H1 (cell line): ENCODE data around the gene FNDC11. TPM values are rescaled to one million over a fixed set of nuclear protein-coding genes. Genes with fewer than 3 reads are reported as not detected.
A peak's percentile ranks its signal among the peaks of the same experiment; 100 is the strongest.

ENCODE experiments used
- CTCF ChIA-PET: fragments of 300-600 bp; sonication (Branson Sonifier 250); formaldehyde crosslinking; loops from one replicate; lab custom pipeline; 2021; ENCODE audit not compliant: partially characterized antibody; lab: Charles Lee
- POLR2A ChIA-PET: fragments of 300-600 bp; sonication (Branson Sonifier 250); formaldehyde crosslinking; loops from one replicate; lab custom pipeline; 2021; ENCODE audit warnings: inconsistent platforms; ENCODE audit not compliant: partially characterized antibody; lab: Charles Lee
- DNase-seq, 2 experiments: peaks; one replicate each; pipeline versions ENCODE4 v3.0.0 to v3.0.0-alpha.2; 2010 to 2022; ENCODE audit warnings: low spot score in 2 of 2, low read depth in 1 of 2, mixed read lengths in 1 of 2
- FAIRE-seq: peaks from 2 replicates; lab custom pipeline; 2011; peaks lifted over from hg19 to GRCh38; lab: Jason Lieb, UNC
- H2AFZ ChIP-seq: 2 replicates; pipeline ENCODE4 v1.8.1; 2012; ENCODE audit warnings: low read length, inconsistent platforms
- H2AK5ac ChIP-seq: 2 replicates; pipeline ENCODE4 v1.6.1; 2013; ENCODE audit warnings: low read depth, low read length
- H2BK120ac ChIP-seq: replicated peaks from 2 replicates; pipeline ENCODE3; 2013; ENCODE audit warnings: low read depth, low read length, inconsistent platforms
- H2BK12ac ChIP-seq: 2 replicates; pipeline ENCODE4 v1.6.1; 2013; ENCODE audit warnings: low read depth, low read length
- H2BK15ac ChIP-seq: 2 replicates; pipeline ENCODE4 v1.6.1; 2013; ENCODE audit warnings: low read length
- H2BK20ac ChIP-seq: 2 replicates; pipeline ENCODE4 v1.6.1; 2013; ENCODE audit warnings: low read length
- H2BK5ac ChIP-seq: 2 replicates; pipeline ENCODE4 v1.6.1; 2013; ENCODE audit warnings: low read depth, low read length
- H3K14ac ChIP-seq: 2 replicates; pipeline ENCODE4 v1.6.1; 2013; ENCODE audit warnings: inconsistent platforms; ENCODE audit not compliant: insufficient read length
- H3K18ac ChIP-seq: 2 replicates; pipeline ENCODE4 v1.6.1; 2013; ENCODE audit warnings: low read length; ENCODE audit errors: extremely low read depth
- H3K23ac ChIP-seq: 2 replicates; pipeline ENCODE4 v1.6.1; 2013; ENCODE audit warnings: inconsistent platforms; ENCODE audit not compliant: insufficient read length
- H3K23me2 ChIP-seq: 2 replicates; pipeline ENCODE4 v1.6.1; 2013; ENCODE audit warnings: low read depth, low read length
- H3K27ac ChIP-seq: 2 replicates; pipeline ENCODE4 v1.6.1; 2011; ENCODE audit warnings: low read depth, low read length, inconsistent platforms
- H3K27me3 ChIP-seq, 4 experiments: replicated peaks in 1 of 4; 1 replicate in 1 of 4; 2 replicates in 3 of 4; pipeline versions ENCODE4 v1.6.1 to v1.8.1; 2011 to 2013; ENCODE audit warnings: low read length in 3 of 4, mild to moderate bottlenecking in 3 of 4, inconsistent platforms in 2 of 4, mixed read lengths in 2 of 4, moderate library complexity in 1 of 4; ENCODE audit not compliant: control insufficient read depth in 3 of 4, insufficient read depth in 3 of 4; ENCODE audit errors: extremely low read depth in 1 of 4
- H3K36me3 ChIP-seq, 4 experiments: 2 replicates each; pipeline versions ENCODE4 v1.6.1 to v1.8.1; 2011 to 2013; ENCODE audit warnings: mild to moderate bottlenecking in 4 of 4, low read length in 3 of 4, moderate library complexity in 2 of 4, control low read depth in 1 of 4, inconsistent platforms in 1 of 4; ENCODE audit not compliant: insufficient read depth in 4 of 4, control insufficient read depth in 2 of 4
- H3K4ac ChIP-seq: replicated peaks from 2 replicates; pipeline ENCODE3; 2013; ENCODE audit warnings: low read length, low read depth, mixed read lengths, inconsistent platforms; ENCODE audit not compliant: insufficient read length
- H3K4me1 ChIP-seq, 4 experiments: replicated peaks in 1 of 4; 1 replicate in 1 of 4; 2 replicates in 3 of 4; pipeline versions ENCODE4 v1.6.1 to v1.8.1; 2011 to 2013; ENCODE audit warnings: low read length in 3 of 4, inconsistent platforms in 2 of 4, mixed read lengths in 1 of 4; ENCODE audit not compliant: insufficient read depth in 4 of 4, control insufficient read depth in 3 of 4
- H3K4me2 ChIP-seq, 2 experiments: 2 replicates each; pipeline versions ENCODE4 v1.6.1 to v1.8.1; 2011 to 2013; ENCODE audit warnings: low read depth in 2 of 2, low read length in 2 of 2, control low read depth in 1 of 2, inconsistent platforms in 1 of 2, mild to moderate bottlenecking in 1 of 2; ENCODE audit not compliant: insufficient read depth in 1 of 2
- H3K4me3 ChIP-seq, 4 experiments: fragments of 200-600, 300-600 bp in 1 of 4; sonication (generic), shearing (Covaris generic), sonication (Bioruptor Twin) in 1 of 4; 2 replicates each; pipeline versions ENCODE4 v1.5.1 to v1.8.1; 2011 to 2016; ENCODE audit warnings: low read length in 4 of 4, low read depth in 3 of 4, control low read depth in 2 of 4, inconsistent platforms in 2 of 4, mild to moderate bottlenecking in 2 of 4, mixed read lengths in 1 of 4, moderate library complexity in 1 of 4; ENCODE audit not compliant: insufficient read depth in 2 of 4; ENCODE audit errors: extremely low read depth in 1 of 4
- H3K56ac ChIP-seq: replicated peaks from 2 replicates; pipeline ENCODE3; 2013; ENCODE audit warnings: low read depth, mild to moderate bottlenecking, mixed read lengths, low read length, inconsistent platforms; ENCODE audit not compliant: insufficient read length
- H3K79me1 ChIP-seq: 2 replicates; pipeline ENCODE4 v1.6.1; 2013; ENCODE audit warnings: low read depth, low read length, control low read depth
- H3K79me2 ChIP-seq, 2 experiments: 2 replicates each; pipeline versions ENCODE4 v1.6.1 to v1.8.1; 2012 to 2013; ENCODE audit warnings: low read length in 2 of 2, mild to moderate bottlenecking in 2 of 2, inconsistent platforms in 1 of 2; ENCODE audit not compliant: insufficient read depth in 2 of 2, control insufficient read depth in 1 of 2
- H3K9ac ChIP-seq, 4 experiments: replicated peaks in 1 of 4; 1 replicate in 1 of 4; 2 replicates in 3 of 4; pipeline versions ENCODE4 v1.6.1 to v1.8.1; 2011 to 2013; ENCODE audit warnings: low read depth in 3 of 4, low read length in 3 of 4, control low read depth in 2 of 4, mild to moderate bottlenecking in 2 of 4, moderate library complexity in 2 of 4, inconsistent platforms in 1 of 4; ENCODE audit errors: extremely low read depth in 1 of 4
- H3K9me3 ChIP-seq, 2 experiments: 2 replicates each; pipeline versions ENCODE4 v1.6.1 to v1.8.1; 2012 to 2013; ENCODE audit warnings: mild to moderate bottlenecking in 2 of 2, moderate library complexity in 2 of 2, control low read depth in 1 of 2, inconsistent platforms in 1 of 2, low read depth in 1 of 2, low read length in 1 of 2, mixed read lengths in 1 of 2; ENCODE audit not compliant: insufficient read depth in 2 of 2
- H4K20me1 ChIP-seq, 2 experiments: replicated peaks in 1 of 2; 2 replicates each; pipeline versions ENCODE3 to v1.8.1; 2011 to 2013; ENCODE audit warnings: inconsistent platforms in 2 of 2, low read length in 2 of 2, mild to moderate bottlenecking in 1 of 2; ENCODE audit not compliant: insufficient read depth in 2 of 2, control insufficient read depth in 1 of 2
- H4K5ac ChIP-seq: 2 replicates; pipeline ENCODE4 v1.6.1; 2013; ENCODE audit warnings: low read length, low read depth, mixed read lengths, inconsistent platforms; ENCODE audit not compliant: insufficient read length
- H4K8ac ChIP-seq: 2 replicates; pipeline ENCODE4 v1.8.0; 2013; ENCODE audit warnings: mild to moderate bottlenecking, moderate library complexity, low read length, inconsistent platforms; ENCODE audit not compliant: insufficient read depth; ENCODE audit errors: extremely low read depth
- H4K91ac ChIP-seq: replicated peaks from 2 replicates; pipeline ENCODE3; 2013; ENCODE audit warnings: low read length, mixed read lengths, inconsistent platforms; ENCODE audit not compliant: insufficient read length
- BCL11A ChIP-seq, 2 experiments: IDR thresholded peaks; one replicate each; pipeline ENCODE4 v1.6.1; 2011; ENCODE audit warnings: low read depth in 2 of 2, low read length in 2 of 2, mild to moderate bottlenecking in 2 of 2
- CBX5 ChIP-seq: fragments of 300-800, 300-1000 bp; sonication (generic); IDR thresholded peaks from 2 replicates; pipeline ENCODE4 v1.7.1; 2016; ENCODE audit warnings: antibody characterized with exemption, low read length, low read depth
- CBX8 ChIP-seq: fragments of 300-800, 300-1000 bp; sonication (generic); IDR thresholded peaks from 2 replicates; pipeline ENCODE4 v1.7.1; 2016; ENCODE audit warnings: low read depth, low read length, borderline replicate concordance
- EGR1 ChIP-seq: IDR thresholded peaks from 2 replicates; pipeline ENCODE4 v1.6.1; 2011; ENCODE audit warnings: low read depth, low read length, borderline replicate concordance
- EZH2 ChIP-seq: fragments of 200-600 bp; sonication (generic); IDR thresholded peaks from 2 replicates; pipeline ENCODE4 v1.7.1; 2012; ENCODE audit warnings: low read depth, mild to moderate bottlenecking, moderate library complexity, low read length, inconsistent platforms; ENCODE audit not compliant: severe bottlenecking
- KDM4A ChIP-seq: IDR thresholded peaks from one replicate; pipeline ENCODE4 v1.7.1; 2012; ENCODE audit warnings: low read depth, mild to moderate bottlenecking, moderate library complexity, low read length, inconsistent platforms; ENCODE audit not compliant: severe bottlenecking
- MAX ChIP-seq: IDR thresholded peaks from 2 replicates; pipeline ENCODE4 v1.6.1; 2012; ENCODE audit warnings: inconsistent platforms
- NANOG ChIP-seq: IDR thresholded peaks from 2 replicates; pipeline ENCODE4 v1.6.1; 2011; ENCODE audit warnings: low read length, low read depth, mild to moderate bottlenecking, inconsistent platforms; ENCODE audit not compliant: insufficient read depth, poor library complexity, severe bottlenecking
- POU5F1 ChIP-seq: IDR thresholded peaks from 2 replicates; pipeline ENCODE4 v1.6.1; 2011; ENCODE audit warnings: low read depth, mild to moderate bottlenecking, low read length, moderate library complexity
- SIRT6 ChIP-seq: IDR thresholded peaks from one replicate; pipeline ENCODE4 v1.7.1; 2012; ENCODE audit warnings: low read length, inconsistent platforms
- SIX5 ChIP-seq: IDR thresholded peaks from 2 replicates; pipeline ENCODE4 v1.6.1; 2011; ENCODE audit warnings: mild to moderate bottlenecking, low read depth, low read length
- SRF ChIP-seq: IDR thresholded peaks from 2 replicates; pipeline ENCODE4 v1.6.1; 2011; ENCODE audit warnings: mild to moderate bottlenecking, low read depth, low read length, moderate library complexity
- TAF1 ChIP-seq: IDR thresholded peaks from 2 replicates; pipeline ENCODE4 v1.6.1; 2011; ENCODE audit warnings: mild to moderate bottlenecking, low read depth, low read length
- ZNF274 ChIP-seq: IDR thresholded peaks from 2 replicates; pipeline ENCODE4 v1.7.0; 2012; ENCODE audit warnings: low read length, borderline replicate concordance; ENCODE audit errors: extremely low read depth
- WGBS, 2 experiments: shearing (Covaris generic) in 1 of 2; methylation state at CpG; one replicate each; pipeline versions ENCODE4 v1.1.6 to v1.1.7; 2013 to 2015; ENCODE audit warnings: low lambda C conversion rate in 2 of 2, mixed read lengths in 2 of 2, inconsistent platforms in 1 of 2, low coverage in 1 of 2, missing lambda C conversion rate in 1 of 2; ENCODE audit not compliant: insufficient replicate concordance in 2 of 2, insufficient coverage in 1 of 2, insufficient read length in 1 of 2; ENCODE audit errors: extremely low coverage in 1 of 2, missing lambda C conversion rate in 1 of 2; 5-methylcytosine and 5-hydroxymethylcytosine counted together
- polyA plus RNA-seq, 7 experiments: library from polyadenylated mRNA; depleted of rRNA in 3 of 7; stranded (reverse) in 5 of 7; unstranded in 2 of 7; fragments of >200 nt in 5 of 7; fragments of 200-250 nt in 2 of 7; gene quantifications; 1 replicate in 5 of 7; 2 replicates in 1 of 7; 4 replicates in 1 of 7; pipeline versions ENCODE4 v1.2.1 to v1.2.3, GENCODE V29; 2011 to 2013; ENCODE audit warnings: missing spikeins in 2 of 7, mixed read lengths in 2 of 7
- total RNA-seq: library from RNA; stranded (reverse); fragmentation: NEBNext Ultra II Directional; extraction: Animal tissue kit (Norgen Biotek cat#: 25700); gene quantifications from 2 replicates; pipeline ENCODE4 v1.2.1, GENCODE V29; 2021

Gene FNDC11
- total and polyA plus RNA-seq, 2 of the 8 experiments (the other 6 are each of a cell fraction or from before 2014, with no cell fraction given) = 2.6 to 8.8 TPM

GRCh38 chr20:63594043-63594561 lies 40.1 kb downstream of the FNDC11 start:
- peak overlapping the region; percentile 51; the same call in 1 of the 2 replicates for H4K8ac ChIP-seq
- H3K23me2 ChIP-seq = no peaks in the 10 kb centered on the region
- no peak overlapping the region for H2BK120ac ChIP-seq
- H3K9ac ChIP-seq = no peak overlapping the region
- no peak overlapping the region for H2AFZ ChIP-seq
- no peak overlapping the region for H2BK12ac ChIP-seq
- no peak overlapping the region for H2AK5ac ChIP-seq
- WGBS, 2 experiments = 90% methylated on average over 10 of the region's 10 CpGs; no CpG with 5 or more reads in 1 of the 2 experiments
- no peaks in the 10 kb centered on the region for H3K4me1 ChIP-seq
- no peak overlapping the region for H3K4me3 ChIP-seq
- H3K27me3 ChIP-seq = no peaks in the 10 kb centered on the region
- H3K79me2 ChIP-seq = no peaks in the 10 kb centered on the region
- no peak overlapping the region for H3K4ac ChIP-seq
- no peak overlapping the region for H2BK5ac ChIP-seq
- H4K91ac ChIP-seq = no peak overlapping the region
- peaks cover 0 to 13% of the 10 kb centered on the region in 2 experiments for H4K20me1 ChIP-seq
- no peak overlapping the region for H3K56ac ChIP-seq
- H3K4me2 ChIP-seq = no peak overlapping the region
- H3K36me3 ChIP-seq = peaks cover 0 to 18% (median 14%) of the 10 kb centered on the region in 4 experiments; a peak in 7 of 8 replicates
- no peak overlapping the region for H3K23ac ChIP-seq
- H3K9me3 ChIP-seq = no peaks in the 10 kb centered on the region
- H3K14ac ChIP-seq = no peak overlapping the region
- no peaks in the 10 kb centered on the region for H3K79me1 ChIP-seq
- no peak overlapping the region for H4K5ac ChIP-seq
- CTCF ChIA-PET = interaction anchor here (1.4 kb wide), 1 partner anchor 13 kb away, joined by 4 read pairs; no protein-coding TSS in a partner anchor
- no peak overlapping the region for H3K18ac ChIP-seq
- DNase-seq (no peak), FAIRE-seq (no peak)
- POLR2A ChIA-PET = interaction anchor here (1.2 to 1.6 kb wide), 2 partner anchors 11 to 111 kb away, joined by 3 read pairs; no protein-coding TSS in a partner anchor
- H2BK20ac ChIP-seq = no peak overlapping the region
- no peak overlapping the region for H3K27ac ChIP-seq
- no peak overlapping the region for H2BK15ac ChIP-seq
- TF ChIP-seq EZH2 (no peak), SIX5 (no peak), SRF (no peak), CBX8 (no peak), EGR1 (no peak), BCL11A (IDR thresholded peaks at IDR 0.05; ENCODE audit: low read depth in 2 of 2, low read length in 2 of 2) (no peak), MAX (no peak), TAF1 (no peak), SIRT6 (no peak), NANOG (no peak), CBX5 (no peak), ZNF274 (no peak), POU5F1 (no peak), KDM4A (no peak)
